ENCODE data around the gene UQCC3. TPM values are rescaled to one million over a fixed set of nuclear protein-coding genes. Genes with fewer than 3 reads are reported as not detected.

UQCC3 gene
- total and polyA plus RNA-seq, 5 experiments from 2014 or later, result 5.4 to 9.7 (median 9.1) TPM

DNA sequence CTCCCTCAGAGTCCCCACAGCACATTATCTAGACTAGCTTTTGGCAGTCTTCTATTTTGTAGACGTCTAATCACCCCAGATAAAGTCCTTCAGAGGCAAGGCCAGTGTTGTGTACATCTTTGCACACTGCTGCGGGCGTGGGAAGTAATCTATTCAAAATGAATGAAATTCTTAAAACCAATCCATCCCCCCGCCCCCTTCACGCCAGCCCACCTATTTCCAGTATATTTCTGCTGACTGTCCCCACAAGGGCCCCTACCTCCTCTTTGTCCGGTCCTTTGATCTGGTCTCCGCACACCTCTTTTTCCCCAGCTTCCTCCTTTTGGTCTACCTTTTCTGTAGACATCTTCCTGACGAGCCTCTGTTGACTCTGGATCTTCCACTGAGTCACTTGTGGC, 35.4 kb downstream of the UQCC3 start:
- ATAC-seq, result no peak
- POLR2A ChIA-PET, result interaction anchor here (0.6 to 14.8 kb wide), 22 partner anchors 9 to 174 kb away, joined by 3 to 263 read pairs (median 10); partner anchors contain the start of genes C11orf98, CSKMT, EEF1G and EML3
- Mint-ChIP-seq H3K36me3 (peaks cover 0 to 23% (median 1%) of the 10 kb centered on the region in 3 donors), H3K4me1 (peaks cover 24 to 56% (median 42%) of the 10 kb centered on the region in 4 donors), H3K9me3 (no peaks in the 10 kb centered on the region), H3K27ac (peak overlapping the region; percentile 63 to 100 (median 94)), H3K4me3 (peak overlapping the region; percentile 69 to 95 (median 89)), H3K27me3 (no peaks in the 10 kb centered on the region)
- no peak for DNase-seq

DNA sequence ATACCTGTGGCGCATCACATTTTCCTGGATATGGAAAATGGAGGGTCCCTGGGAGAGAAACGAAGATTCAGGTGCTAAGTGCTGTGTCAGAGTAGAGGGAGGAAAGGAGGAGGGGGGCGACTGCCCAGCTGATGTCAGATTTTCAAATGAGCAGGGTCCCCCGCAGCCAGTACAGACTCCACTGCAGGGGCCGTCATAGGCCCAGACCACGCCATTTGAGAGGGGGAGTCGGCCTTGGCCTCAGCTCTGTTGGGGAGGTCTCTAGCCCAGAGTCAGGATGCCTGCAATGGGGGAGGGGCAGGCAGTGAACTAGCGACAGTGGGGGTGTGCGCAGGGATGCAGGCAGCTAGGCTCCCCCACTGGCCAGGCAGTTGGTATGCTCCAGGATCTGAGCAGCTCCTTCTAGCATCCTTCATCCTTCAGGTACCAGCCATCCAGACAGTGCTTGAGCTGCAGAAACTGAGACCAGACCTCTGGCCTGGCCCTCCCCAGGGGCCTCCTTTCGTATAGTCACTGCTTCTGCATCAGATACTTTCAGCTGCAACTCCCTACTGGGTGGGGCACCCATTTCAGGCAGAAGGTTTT, 35.9 kb downstream of the UQCC3 start, which contains the start of the genes BSCL2 and GNG3:
TSS of gene BSCL2 (minus strand) at position 148 of the 585 bp plus-strand sequence. CDS start 229 bp downstream, outside the sequence.
TSS of gene GNG3 (plus strand) at position 400 of the 585 bp plus-strand sequence. CDS start 620 bp downstream, outside the sequence.
- peaks cover 4 to 22% (median 4%) of the 10 kb centered on the region in 3 donors for H3K36me3 Mint-ChIP-seq
- no peaks in the 10 kb centered on the region for H3K9me3 Mint-ChIP-seq
- peak within 1 kb of the TSS; percentile 97 to 100 (median 99) for H3K27ac Mint-ChIP-seq
- H3K4me1 Mint-ChIP-seq, result peaks cover 25 to 60% (median 45%) of the 10 kb centered on the region in 4 donors
- DNase-seq (no peak), ATAC-seq (no peak)
- H3K27me3 Mint-ChIP-seq, result no peaks in the 10 kb centered on the region
- H3K4me3 Mint-ChIP-seq, result peak within 1 kb of the TSS; percentile 88 to 98 (median 95)
- POLR2A ChIA-PET, result interaction anchor here (1.0 to 14.8 kb wide), 18 partner anchors 8 to 174 kb away, joined by 3 to 263 read pairs (median 17); partner anchors contain the start of genes C11orf98, CSKMT, EML3 and HNRNPUL2

GRCh38 chr11:62708392-62708791, 36.9 kb downstream of the UQCC3 start:
- Mint-ChIP-seq H3K36me3 (peaks cover 4 to 30% (median 5%) of the 10 kb centered on the region in 3 donors), H3K4me3 (peak overlapping the region; percentile 88 to 98 (median 95)), H3K4me1 (peaks cover 24 to 67% (median 54%) of the 10 kb centered on the region in 4 donors), H3K27me3 (no peaks in the 10 kb centered on the region), H3K9me3 (no peaks in the 10 kb centered on the region), H3K27ac (peak overlapping the region; percentile 97 to 100 (median 99))
- ATAC-seq, result no peak
- POLR2A ChIA-PET, result interaction anchor here (0.6 to 14.8 kb wide), 32 partner anchors 10 to 1561 kb away, joined by 3 to 263 read pairs (median 11); partner anchors contain the start of genes B3GAT3, C11orf98, CSKMT and EML3
- DNase-seq, result no peak

DNA sequence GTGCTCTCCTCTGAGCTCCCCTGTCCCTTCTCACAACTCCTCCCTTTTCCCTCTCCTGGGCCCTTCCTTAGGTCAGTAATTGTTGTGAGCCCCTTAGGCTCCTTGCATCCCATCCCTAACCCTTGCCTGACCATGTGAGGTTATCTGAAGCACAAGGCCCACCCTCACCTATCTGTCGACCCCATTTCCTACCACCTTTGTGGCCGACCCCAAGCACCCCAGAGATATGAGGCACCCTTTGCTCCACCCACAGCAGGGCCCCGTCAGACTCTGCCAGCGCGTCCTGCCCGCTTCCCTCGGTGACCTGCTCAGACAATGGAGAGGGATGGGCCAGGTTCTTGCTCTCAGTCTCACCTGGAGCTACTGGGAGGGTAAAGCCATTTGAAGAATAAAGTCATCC, 37.3 kb downstream of the UQCC3 start:
- peak overlapping the region; percentile 97 to 100 (median 99) for H3K27ac Mint-ChIP-seq
- H3K4me1 Mint-ChIP-seq, result peaks cover 25 to 67% (median 57%) of the 10 kb centered on the region in 4 donors
- peaks cover 4 to 34% (median 5%) of the 10 kb centered on the region in 3 donors for H3K36me3 Mint-ChIP-seq
- no peaks in the 10 kb centered on the region for H3K9me3 Mint-ChIP-seq
- H3K27me3 Mint-ChIP-seq, result no peaks in the 10 kb centered on the region
- peak; percentile 38 to 43 for ATAC-seq
- peak in 6 of 10 donors; percentile 40 to 85 (median 54) for DNase-seq
- POLR2A ChIA-PET, result interaction anchor here (0.6 to 14.8 kb wide), 38 partner anchors 10 to 1560 kb away, joined by 3 to 263 read pairs (median 8); partner anchors contain the start of genes B3GAT3, C11orf98, CSKMT and EEF1G
- H3K4me3 Mint-ChIP-seq, result peak overlapping the region; percentile 88 to 98 (median 95)

GRCh38 chr11:62709247-62710000, 38.0 kb downstream of the UQCC3 start:
- peak; percentile 84 to 99 (median 97) for DNase-seq
- POLR2A ChIA-PET, result interaction anchor here (0.6 to 14.8 kb wide), 40 partner anchors 9 to 1560 kb away, joined by 3 to 263 read pairs (median 8); partner anchors contain the start of genes B3GAT3, C11orf98, CSKMT and EEF1G
- no peaks in the 10 kb centered on the region for H3K27me3 Mint-ChIP-seq

GRCh38 chr11:62710001-62710345, 38.5 kb downstream of the UQCC3 start:
- H3K4me3 Mint-ChIP-seq, result peak overlapping the region; percentile 88 to 98 (median 95)
- H3K36me3 Mint-ChIP-seq, result peaks cover 4 to 45% (median 5%) of the 10 kb centered on the region in 3 donors
- DNase-seq (no peak), ATAC-seq (no peak)
- H3K27ac Mint-ChIP-seq, result peak overlapping the region; percentile 97 to 100 (median 99)
- H3K4me1 Mint-ChIP-seq, result peaks cover 27 to 65% (median 59%) of the 10 kb centered on the region in 4 donors
- POLR2A ChIA-PET, result interaction anchor here (0.6 to 14.8 kb wide), 29 partner anchors 9 to 1559 kb away, joined by 3 to 263 read pairs (median 11); partner anchors contain the start of genes B3GAT3, C11orf98, CSKMT and EEF1G
- H3K27me3 Mint-ChIP-seq, result no peaks in the 10 kb centered on the region
- no peaks in the 10 kb centered on the region for H3K9me3 Mint-ChIP-seq

More at GRCh38 chr11:62709247-62710000, 38.0 kb downstream of the UQCC3 start:
- peaks cover 27 to 70% (median 59%) of the 10 kb centered on the region in 4 donors for H3K4me1 Mint-ChIP-seq
- H3K4me3 Mint-ChIP-seq, result peak overlapping the region; percentile 88 to 98 (median 95)
- H3K9me3 Mint-ChIP-seq, result no peaks in the 10 kb centered on the region
- H3K36me3 Mint-ChIP-seq, result peaks cover 4 to 40% (median 5%) of the 10 kb centered on the region in 3 donors
- ATAC-seq, result peak; percentile 74 to 78
- peak overlapping the region; percentile 97 to 100 (median 99) for H3K27ac Mint-ChIP-seq

DNA sequence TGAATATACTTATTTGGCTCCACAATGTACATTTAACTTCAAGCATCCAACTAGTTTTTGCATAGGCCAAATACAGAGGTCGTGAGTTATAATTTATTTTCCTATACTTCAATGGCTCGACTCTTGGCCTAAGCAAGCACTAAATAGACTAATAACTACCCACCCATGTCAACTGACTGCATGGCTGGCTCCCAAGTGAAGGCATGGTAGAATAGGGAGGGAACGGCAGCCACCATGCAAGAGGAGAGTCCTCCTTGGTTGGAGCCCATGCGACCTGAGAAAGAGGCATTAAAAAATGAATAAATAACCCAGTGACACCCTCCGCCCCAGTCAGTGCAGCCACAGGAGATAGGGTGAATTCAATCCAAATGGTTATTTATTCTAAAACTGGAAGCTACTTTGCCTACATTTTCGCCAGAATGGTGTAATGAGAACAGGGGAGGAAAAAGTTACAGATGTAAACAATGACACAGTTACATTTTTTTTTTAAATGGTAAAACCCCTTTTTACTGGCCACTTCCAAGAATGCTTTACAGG, 40.9 kb downstream of the UQCC3 start:
- Mint-ChIP-seq H3K4me1 (peaks cover 22 to 50% (median 42%) of the 10 kb centered on the region in 4 donors), H3K27ac (peak overlapping the region; percentile 37 to 92 (median 58)), H3K27me3 (no peaks in the 10 kb centered on the region), H3K4me3 (peak overlapping the region in 5 of 10 donors; percentile 0 to 40 (median 10)), H3K36me3 (peaks cover 5 to 69% (median 9%) of the 10 kb centered on the region in 3 donors), H3K9me3 (no peaks in the 10 kb centered on the region)
- POLR2A ChIA-PET, result interaction anchor here (8.0 to 14.8 kb wide), 3 partner anchors 15 to 129 kb away, joined by 71 to 263 read pairs (median 98); partner anchors contain the start of genes HNRNPUL2, TTC9C, WDR74 and ZBTB3
- DNase-seq (no peak), ATAC-seq (no peak)

DNA sequence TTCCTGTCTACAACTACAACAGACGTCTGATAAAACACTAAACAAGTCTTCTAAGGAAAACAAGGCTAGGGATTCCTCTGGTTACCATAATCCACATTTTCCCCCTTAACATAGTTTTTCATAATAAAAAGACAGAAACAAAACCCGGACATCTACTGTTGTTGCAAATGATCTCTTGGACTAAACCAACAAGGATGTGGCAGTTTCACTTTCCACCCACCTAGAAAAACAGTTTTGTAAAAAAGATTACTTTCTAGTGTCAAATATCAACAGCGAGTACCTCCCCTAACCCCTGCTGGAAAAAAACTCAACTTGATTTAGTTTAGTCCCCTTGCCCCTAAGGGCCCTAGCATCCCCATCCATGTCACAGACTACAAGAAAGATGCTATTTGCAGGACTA, 41.4 kb downstream of the UQCC3 start:
- peaks cover 5 to 74% (median 12%) of the 10 kb centered on the region in 3 donors for H3K36me3 Mint-ChIP-seq
- no peak for ATAC-seq
- DNase-seq, result no peak
- no peaks in the 10 kb centered on the region for H3K27me3 Mint-ChIP-seq
- peaks cover 21 to 47% (median 40%) of the 10 kb centered on the region in 4 donors for H3K4me1 Mint-ChIP-seq
- no peaks in the 10 kb centered on the region for H3K9me3 Mint-ChIP-seq
- POLR2A ChIA-PET, result interaction anchor here (9.7 to 14.8 kb wide), 2 partner anchors 14 to 128 kb away, joined by 98 to 263 read pairs; partner anchors contain the start of genes HNRNPUL2, TTC9C and WDR74
- peak overlapping the region; percentile 22 to 92 (median 62) for H3K27ac Mint-ChIP-seq
- H3K4me3 Mint-ChIP-seq, result peak overlapping the region in 1 of 10 donors; percentile 18

DNA sequence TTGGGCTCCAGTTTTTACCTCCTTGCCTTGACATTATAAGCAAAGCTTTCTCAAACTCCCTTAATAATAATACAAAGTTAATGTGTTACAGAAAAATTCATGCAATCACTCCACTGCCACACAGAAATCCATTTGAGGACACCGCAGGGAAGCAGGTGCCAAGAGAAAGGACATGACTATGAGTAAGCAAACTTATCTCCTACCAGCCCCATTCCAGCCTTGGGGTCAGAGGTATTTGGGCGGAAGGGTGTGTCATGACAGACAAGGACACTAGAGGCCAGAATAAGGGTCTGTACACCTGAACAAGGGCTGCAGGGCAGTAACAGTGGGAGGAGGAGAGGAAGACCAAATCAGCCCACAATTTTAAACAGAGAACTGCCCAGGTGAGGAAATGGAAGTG, 41.9 kb downstream of the UQCC3 start:
- POLR2A ChIA-PET, result interaction anchor here (9.7 to 14.8 kb wide), 2 partner anchors 14 to 128 kb away, joined by 98 to 263 read pairs; partner anchors contain the start of genes HNRNPUL2, TTC9C and WDR74
- no peaks in the 10 kb centered on the region for H3K9me3 Mint-ChIP-seq
- no peaks in the 10 kb centered on the region for H3K27me3 Mint-ChIP-seq
- no peak overlapping the region for H3K4me3 Mint-ChIP-seq
- peaks cover 5 to 79% (median 17%) of the 10 kb centered on the region in 3 donors for H3K36me3 Mint-ChIP-seq
- ATAC-seq (no peak), DNase-seq (no peak)
- H3K27ac Mint-ChIP-seq, result peak overlapping the region in 9 of 10 donors; percentile 38 to 92 (median 65)
- H3K4me1 Mint-ChIP-seq, result peaks cover 18 to 42% (median 39%) of the 10 kb centered on the region in 4 donors

- Mint-ChIP-seq H3K36me3 (peaks cover 5 to 96% (median 29%) of the 10 kb centered on the region in 3 donors), H3K27me3 (no peaks in the 10 kb centered on the region)
- ATAC-seq, result no peak
Measured at GRCh38 chr11:62715150-62716130, 44.0 kb downstream of the UQCC3 start.

More at GRCh38 chr11:62715150-62716130, 44.0 kb downstream of the UQCC3 start:
- H3K4me1 Mint-ChIP-seq, result peaks cover 17 to 44% (median 30%) of the 10 kb centered on the region in 4 donors
- no peak overlapping the region for H3K4me3 Mint-ChIP-seq
- peak overlapping the region in 7 of 10 donors; percentile 12 to 74 (median 56) for H3K27ac Mint-ChIP-seq
- no peaks in the 10 kb centered on the region for H3K9me3 Mint-ChIP-seq
- no peak for DNase-seq
- POLR2A ChIA-PET, result interaction anchor here (1.2 to 14.8 kb wide), 3 partner anchors 9 to 38 kb away, joined by 3 to 263 read pairs (median 5); partner anchors contain the start of genes BSCL2, HNRNPUL2, TTC9C and ZBTB3

All from naive thymus-derived CD8-positive, alpha-beta T cell (primary cell).